ENCODE measurements around the gene PHOSPHO1. TPM values are rescaled to one million over a fixed set of nuclear protein-coding genes. Genes with fewer than 3 reads are reported as not detected.

The PHOSPHO1 gene
- total RNA-seq, 5 donors from 2014 or later (not counting 1 experiment from before 2014, with no cell fraction given) = 0.13 TPM; not detected in 4

DNA sequence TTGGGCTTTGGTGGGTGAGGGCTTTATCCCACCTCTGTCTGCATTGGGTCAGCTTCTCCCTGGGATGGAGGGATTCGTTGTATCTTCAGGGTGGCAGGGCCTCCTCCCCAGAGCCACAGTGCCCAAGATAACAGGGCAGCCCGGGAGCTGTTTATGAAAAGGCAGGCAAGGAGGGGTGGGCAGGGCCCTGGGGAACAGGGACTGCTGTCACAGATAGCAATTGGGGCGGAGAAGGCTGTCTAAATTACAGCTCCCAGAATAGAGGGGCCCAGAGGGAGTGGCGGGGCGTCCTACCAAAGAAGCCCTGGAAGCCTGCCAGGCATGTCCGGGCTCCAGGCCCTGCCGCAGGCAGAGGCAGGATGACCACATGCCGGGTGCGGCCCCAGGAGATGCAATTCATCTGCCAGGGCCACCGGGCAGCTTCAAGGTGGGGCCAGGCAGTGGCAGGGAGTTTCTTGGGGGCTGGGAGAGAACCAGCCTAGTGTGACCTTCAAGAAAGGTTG lies 18.8 kb upstream of the PHOSPHO1 start:
- POLR2A ChIA-PET = no interaction called here
- Histone ChIP-seq H3K27ac (ENCODE audit: low read length) (no peak overlapping the region), H3K27me3 (replicated peaks in 1 of 2; ENCODE audit: control insufficient read depth in 2 of 2, extremely low read depth in 1 of 2, insufficient read depth in 2 of 2, low read length in 1 of 2) (peaks cover 0 to 29% of the 10 kb centered on the region in 2 experiments), H3K9me3 (no peaks in the 10 kb centered on the region), H3K4me1 (ENCODE audit: control insufficient read depth in 1 of 2, extremely low read depth in 1 of 2, insufficient read depth in 2 of 2, low read length in 2 of 2) (no peaks in the 10 kb centered on the region), H3K36me3 (ENCODE audit: control insufficient read depth in 2 of 2, extremely low read depth in 1 of 2, insufficient read depth in 1 of 2, low read length in 1 of 2) (no peaks in the 10 kb centered on the region), H3K4me3 (ENCODE audit: control insufficient read depth in 1 of 2, extremely low read depth in 1 of 2, low read length in 1 of 2) (no peak overlapping the region)
- H3K4me1 Mint-ChIP-seq = no peaks in the 10 kb centered on the region
- H3K27ac Mint-ChIP-seq = no peak overlapping the region
- CTCF ChIA-PET = no interaction called here
- no peak for DNase-seq
- H3K27me3 Mint-ChIP-seq = peaks cover under 1 to 18% of the 10 kb centered on the region in 2 donors
- 75% methylated on average over 7 of the region's 10 CpGs for WGBS (ENCODE audit: insufficient coverage)
- ATAC-seq (replicated peaks in 1 of 4) = no peak
- H3K4me3 Mint-ChIP-seq = no peak overlapping the region
- H3K36me3 Mint-ChIP-seq = no peaks in the 10 kb centered on the region
- no peaks in the 10 kb centered on the region for H3K9me3 Mint-ChIP-seq

DNA sequence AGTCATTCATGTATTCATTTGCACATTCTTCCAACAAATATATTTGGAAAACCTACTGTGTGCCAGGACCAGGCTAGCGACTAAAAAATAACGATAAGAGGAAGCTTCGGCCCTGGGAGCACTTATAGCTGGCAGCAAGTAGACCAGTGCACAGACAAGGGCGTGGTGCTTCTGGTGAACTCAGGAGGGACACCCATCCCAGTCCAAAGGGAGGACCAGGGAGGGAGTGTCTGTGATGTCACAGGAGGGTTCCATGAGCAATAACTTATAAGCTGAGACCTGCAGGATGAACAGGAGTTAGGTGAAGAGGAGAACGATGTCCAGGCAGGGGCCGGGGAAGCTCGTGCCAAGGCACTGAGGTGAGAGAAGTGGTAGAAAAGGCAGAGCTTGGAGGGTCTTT lies 17.4 kb upstream of the PHOSPHO1 start:
- no peaks in the 10 kb centered on the region for H3K36me3 Mint-ChIP-seq
- CTCF ChIA-PET = interaction anchor here in 1 of 2 donors (0.5 kb wide), 1 partner anchor 19 kb away, joined by 4 read pairs; no protein-coding TSS in a partner anchor
- Histone ChIP-seq H3K36me3 (ENCODE audit: control insufficient read depth in 2 of 2, extremely low read depth in 1 of 2, insufficient read depth in 1 of 2, low read length in 1 of 2) (no peaks in the 10 kb centered on the region), H3K4me1 (ENCODE audit: control insufficient read depth in 1 of 2, extremely low read depth in 1 of 2, insufficient read depth in 2 of 2, low read length in 2 of 2) (no peaks in the 10 kb centered on the region), H3K27ac (ENCODE audit: low read length) (no peak overlapping the region), H3K4me3 (ENCODE audit: control insufficient read depth in 1 of 2, extremely low read depth in 1 of 2, low read length in 1 of 2) (no peak overlapping the region), H3K9me3 (no peaks in the 10 kb centered on the region), H3K27me3 (replicated peaks in 1 of 2; ENCODE audit: control insufficient read depth in 2 of 2, extremely low read depth in 1 of 2, insufficient read depth in 2 of 2, low read length in 1 of 2) (peaks cover 0 to 34% of the 10 kb centered on the region in 2 experiments)
- H3K27me3 Mint-ChIP-seq = peaks cover 3 to 20% of the 10 kb centered on the region in 2 donors
- H3K27ac Mint-ChIP-seq = no peak overlapping the region
- H3K4me1 Mint-ChIP-seq = no peaks in the 10 kb centered on the region
- H3K9me3 Mint-ChIP-seq = no peaks in the 10 kb centered on the region
- WGBS (ENCODE audit: insufficient coverage) = 94% methylated on average over 5 of the region's 7 CpGs
- no peak for DNase-seq
- H3K4me3 Mint-ChIP-seq = no peak overlapping the region
- ATAC-seq (replicated peaks in 1 of 4) = no peak
- POLR2A ChIA-PET = no interaction called here

DNA sequence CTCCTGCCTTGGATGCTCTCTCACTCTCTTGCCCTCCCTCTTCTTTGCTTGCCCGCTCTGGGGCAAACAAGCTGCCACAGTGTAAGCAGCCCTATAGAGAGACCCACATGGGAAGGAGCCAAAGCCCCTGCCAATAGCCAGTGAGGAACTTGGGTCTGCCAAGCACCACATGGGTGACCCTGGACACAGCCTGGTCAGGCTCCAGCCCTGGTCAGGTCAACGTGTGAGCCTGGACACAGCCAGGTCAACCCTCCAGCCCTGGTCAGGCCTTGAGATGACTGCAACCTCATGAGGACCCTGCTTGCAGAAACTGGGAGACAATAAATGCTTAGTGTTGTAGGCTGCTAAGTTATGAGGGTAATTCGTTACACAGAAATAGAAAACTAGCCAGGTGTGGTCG lies 14.3 kb upstream of the PHOSPHO1 start:
- no peak overlapping the region for H3K27ac ChIP-seq (ENCODE audit: low read length)
- POLR2A ChIA-PET = no interaction called here
- Mint-ChIP-seq H3K4me1 (no peaks in the 10 kb centered on the region), H3K27ac (no peak overlapping the region), H3K27me3 (peaks cover 4 to 20% of the 10 kb centered on the region in 2 donors), H3K36me3 (no peaks in the 10 kb centered on the region), H3K9me3 (no peaks in the 10 kb centered on the region), H3K4me3 (no peak overlapping the region)
- no peak for DNase-seq
- 89% methylated on average over 4 of the region's 4 CpGs for WGBS (ENCODE audit: insufficient coverage)
- no peak for ATAC-seq (replicated peaks in 1 of 4)
- H3K27me3 ChIP-seq (replicated peaks in 1 of 2; ENCODE audit: control insufficient read depth in 2 of 2, extremely low read depth in 1 of 2, insufficient read depth in 2 of 2, low read length in 1 of 2) = peaks cover 0 to 34% of the 10 kb centered on the region in 2 experiments
- no peak overlapping the region for H3K4me3 ChIP-seq (ENCODE audit: control insufficient read depth in 1 of 2, extremely low read depth in 1 of 2, low read length in 1 of 2)
- no peaks in the 10 kb centered on the region for H3K4me1 ChIP-seq (ENCODE audit: control insufficient read depth in 1 of 2, extremely low read depth in 1 of 2, insufficient read depth in 2 of 2, low read length in 2 of 2)
- no peaks in the 10 kb centered on the region for H3K36me3 ChIP-seq (ENCODE audit: control insufficient read depth in 2 of 2, extremely low read depth in 1 of 2, insufficient read depth in 1 of 2, low read length in 1 of 2)
- no peaks in the 10 kb centered on the region for H3K9me3 ChIP-seq
- CTCF ChIA-PET = no interaction called here

DNA sequence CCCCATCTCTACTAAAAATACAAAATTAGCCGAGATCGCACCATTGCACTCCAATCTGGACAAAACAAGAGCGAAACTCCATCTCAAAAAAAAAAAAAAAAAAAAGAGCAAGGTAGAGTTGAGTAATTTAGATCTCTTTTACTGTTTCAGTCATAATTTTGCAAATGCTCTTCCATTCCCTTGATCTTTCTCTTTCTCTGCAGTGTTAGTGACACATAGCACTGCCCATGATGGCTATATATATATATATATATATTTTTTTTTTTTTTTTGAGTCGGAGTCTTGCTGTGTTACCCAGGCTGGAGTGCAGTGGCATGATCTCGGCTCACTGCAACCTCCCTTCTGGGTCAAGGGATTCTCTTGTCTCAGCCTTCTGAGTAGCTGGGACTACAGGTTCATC lies 12.2 kb upstream of the PHOSPHO1 start:
- CTCF ChIA-PET = interaction anchor here in 1 of 2 donors (0.6 kb wide), 1 partner anchor 634 kb away, joined by 6 read pairs; no protein-coding TSS in a partner anchor
- Mint-ChIP-seq H3K9me3 (no peaks in the 10 kb centered on the region), H3K27me3 (peaks cover 6 to 17% of the 10 kb centered on the region in 2 donors), H3K36me3 (no peaks in the 10 kb centered on the region), H3K4me3 (no peak overlapping the region), H3K27ac (no peak overlapping the region), H3K4me1 (no peaks in the 10 kb centered on the region)
- no peaks in the 10 kb centered on the region for H3K9me3 ChIP-seq
- no peak for ATAC-seq (replicated peaks in 1 of 4)
- H3K36me3 ChIP-seq (ENCODE audit: control insufficient read depth in 2 of 2, extremely low read depth in 1 of 2, insufficient read depth in 1 of 2, low read length in 1 of 2) = no peaks in the 10 kb centered on the region
- no CpG with 5 or more reads among the region's 5 CpGs for WGBS (ENCODE audit: insufficient coverage)
- no peaks in the 10 kb centered on the region for H3K4me1 ChIP-seq (ENCODE audit: control insufficient read depth in 1 of 2, extremely low read depth in 1 of 2, insufficient read depth in 2 of 2, low read length in 2 of 2)
- DNase-seq = no peak
- peaks cover 0 to 21% of the 10 kb centered on the region in 2 experiments for H3K27me3 ChIP-seq (replicated peaks in 1 of 2; ENCODE audit: control insufficient read depth in 2 of 2, extremely low read depth in 1 of 2, insufficient read depth in 2 of 2, low read length in 1 of 2)
- H3K4me3 ChIP-seq (ENCODE audit: control insufficient read depth in 1 of 2, extremely low read depth in 1 of 2, low read length in 1 of 2) = no peak overlapping the region
- no peak overlapping the region for H3K27ac ChIP-seq (ENCODE audit: low read length)
- POLR2A ChIA-PET = no interaction called here

DNA sequence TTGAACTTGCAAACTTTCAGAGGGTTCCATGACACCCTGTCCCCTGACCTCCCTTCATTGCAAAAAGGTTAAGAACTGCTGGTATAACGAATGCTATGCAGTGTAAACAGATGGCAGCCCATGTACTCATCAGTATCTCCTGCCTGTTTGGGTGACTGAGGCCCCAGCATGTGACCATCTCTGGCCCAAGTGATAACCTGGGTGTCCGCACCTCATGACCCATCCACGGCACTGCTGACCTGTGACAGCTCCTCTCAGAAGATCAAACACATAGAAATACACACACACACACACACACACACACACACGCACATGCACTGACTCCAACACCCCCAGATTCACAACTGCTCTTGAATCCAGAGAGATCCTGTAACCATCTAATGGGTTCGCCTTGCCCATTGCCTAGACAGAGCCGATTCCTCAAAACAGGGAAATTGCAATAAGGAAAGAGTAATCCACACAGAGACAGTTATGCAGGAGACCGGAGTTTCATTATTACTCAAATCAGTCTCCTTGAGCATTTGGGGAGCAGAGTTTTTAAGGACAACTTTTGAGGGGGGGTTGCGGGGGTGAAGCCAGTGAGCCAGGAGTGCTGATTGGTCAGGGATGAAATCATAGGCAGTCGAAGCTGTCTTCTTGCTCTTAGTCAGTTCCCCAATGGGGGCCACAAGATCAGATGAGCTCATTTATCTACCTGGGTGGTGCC lies 11.3 kb upstream of the PHOSPHO1 start:
- Histone ChIP-seq H3K4me3 (ENCODE audit: control insufficient read depth in 1 of 2, extremely low read depth in 1 of 2, low read length in 1 of 2) (no peak overlapping the region), H3K27me3 (replicated peaks in 1 of 2; ENCODE audit: control insufficient read depth in 2 of 2, extremely low read depth in 1 of 2, insufficient read depth in 2 of 2, low read length in 1 of 2) (peaks cover 0 to 19% of the 10 kb centered on the region in 2 experiments), H3K36me3 (ENCODE audit: control insufficient read depth in 2 of 2, extremely low read depth in 1 of 2, insufficient read depth in 1 of 2, low read length in 1 of 2) (no peaks in the 10 kb centered on the region), H3K9me3 (no peaks in the 10 kb centered on the region), H3K27ac (ENCODE audit: low read length) (no peak overlapping the region), H3K4me1 (ENCODE audit: control insufficient read depth in 1 of 2, extremely low read depth in 1 of 2, insufficient read depth in 2 of 2, low read length in 2 of 2) (no peaks in the 10 kb centered on the region)
- ChIA-PET CTCF (no interaction called here), POLR2A (no interaction called here)
- no peaks in the 10 kb centered on the region for H3K9me3 Mint-ChIP-seq
- H3K36me3 Mint-ChIP-seq = no peaks in the 10 kb centered on the region
- H3K27ac Mint-ChIP-seq = no peak overlapping the region
- no peak overlapping the region for H3K4me3 Mint-ChIP-seq
- H3K27me3 Mint-ChIP-seq = peaks cover 6 to 8% of the 10 kb centered on the region in 2 donors
- no peak for ATAC-seq (replicated peaks in 1 of 4)
- WGBS (ENCODE audit: insufficient coverage) = 81% methylated on average over 6 of the region's 9 CpGs
- no peaks in the 10 kb centered on the region for H3K4me1 Mint-ChIP-seq
- DNase-seq = no peak

DNA sequence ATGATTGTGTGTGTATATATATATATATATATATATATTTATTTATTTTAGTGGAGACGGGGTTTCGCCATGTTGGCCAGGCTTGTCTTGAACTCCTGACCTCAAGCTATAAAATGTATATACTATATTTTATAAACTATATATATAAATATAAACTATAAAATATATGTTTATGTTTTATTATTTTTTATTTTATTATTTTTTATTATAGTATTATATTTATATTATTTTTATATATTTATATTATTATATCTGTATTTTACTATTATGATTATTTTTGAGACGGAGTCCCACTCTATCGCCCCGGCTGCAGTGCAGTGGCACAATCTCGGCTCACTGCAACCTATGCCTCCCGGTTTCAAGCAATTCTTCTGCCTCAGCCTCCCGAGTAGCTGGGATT lies 10.5 kb upstream of the PHOSPHO1 start:
- no peaks in the 10 kb centered on the region for H3K9me3 Mint-ChIP-seq
- WGBS (ENCODE audit: insufficient coverage) = 100% methylated on average over 1 of the region's 8 CpGs
- CTCF ChIA-PET = interaction anchor here in 1 of 2 donors (1.5 kb wide), 1 partner anchor 14 kb away, joined by 7 read pairs; no protein-coding TSS in a partner anchor
- Histone ChIP-seq H3K9me3 (no peaks in the 10 kb centered on the region), H3K36me3 (ENCODE audit: control insufficient read depth in 2 of 2, extremely low read depth in 1 of 2, insufficient read depth in 1 of 2, low read length in 1 of 2) (no peaks in the 10 kb centered on the region), H3K27me3 (replicated peaks in 1 of 2; ENCODE audit: control insufficient read depth in 2 of 2, extremely low read depth in 1 of 2, insufficient read depth in 2 of 2, low read length in 1 of 2) (peaks cover 0 to 18% of the 10 kb centered on the region in 2 experiments), H3K4me1 (ENCODE audit: control insufficient read depth in 1 of 2, extremely low read depth in 1 of 2, insufficient read depth in 2 of 2, low read length in 2 of 2) (no peaks in the 10 kb centered on the region), H3K4me3 (ENCODE audit: control insufficient read depth in 1 of 2, extremely low read depth in 1 of 2, low read length in 1 of 2) (no peak overlapping the region), H3K27ac (ENCODE audit: low read length) (no peak overlapping the region)
- POLR2A ChIA-PET = no interaction called here
- no peak overlapping the region for H3K27ac Mint-ChIP-seq
- peaks cover 5 to 6% of the 10 kb centered on the region in 2 donors for H3K27me3 Mint-ChIP-seq
- no peaks in the 10 kb centered on the region for H3K4me1 Mint-ChIP-seq
- DNase-seq (no peak), ATAC-seq (replicated peaks in 1 of 4) (no peak)
- no peaks in the 10 kb centered on the region for H3K36me3 Mint-ChIP-seq
- H3K4me3 Mint-ChIP-seq = no peak overlapping the region

Data from T-cell (primary cell).